Activated T-helper 17 cell treated with anti-CD3 and anti-CD28 coated beads, Interleukin-2, amount 50 U/mL, for 72 hours (primary cell): ENCODE measurements around the gene DOC2A. TPM values are rescaled to one million over a fixed set of nuclear protein-coding genes. Genes with fewer than 3 reads are reported as not detected.
"Not testable (repeated sequence)": the region's sequence is repeated elsewhere in the genome, so short reads cannot be mapped to it uniquely, and the experiment has no call there.

Experiments used
- ATAC-seq: fragments of 150-1000 bp; cut with Tn5 transposase; replicated peaks from 2 replicates; pipeline ENCODE4 v1.10.0; 2021; ENCODE audit warnings: mild to moderate bottlenecking, moderate library complexity
- H3K27ac Mint-ChIP-seq: one replicate; pipeline ENCODE4 v1.8.0; 2022; ENCODE audit warnings: mixed read lengths
- H3K27me3 Mint-ChIP-seq: one replicate; pipeline ENCODE4 v1.8.0; 2022; ENCODE audit warnings: mixed read lengths
- H3K36me3 Mint-ChIP-seq: one replicate; pipeline ENCODE4 v1.8.0; 2022; ENCODE audit warnings: low read depth, mild to moderate bottlenecking, mixed read lengths
- H3K4me1 Mint-ChIP-seq: one replicate; pipeline ENCODE4 v1.8.0; 2022; ENCODE audit warnings: mixed read lengths
- H3K4me3 Mint-ChIP-seq: one replicate; pipeline ENCODE4 v1.8.0; 2022; ENCODE audit warnings: mild to moderate bottlenecking, mixed read lengths
- H3K9me3 Mint-ChIP-seq: one replicate; pipeline ENCODE4 v1.8.0; 2022; ENCODE audit warnings: mixed read lengths
- total RNA-seq, 2 donors: library from RNA; stranded (reverse); gene quantifications; one replicate each; pipeline ENCODE4 v1.2.3, GENCODE V29; 2022

DOC2A gene
- total RNA-seq, 2 donors from 2014 or later = 0.19 to 1.0 TPM

GRCh38 chr16:30032083-30032819 is 21.4 kb upstream of the DOC2A start:
- peaks cover 28% of the 10 kb centered on the region for H3K27me3 Mint-ChIP-seq
- H3K4me1 Mint-ChIP-seq = peaks cover 5% of the 10 kb centered on the region
- peak overlapping the region; percentile 57 for H3K4me3 Mint-ChIP-seq
- H3K27ac Mint-ChIP-seq = no peak overlapping the region
- ATAC-seq = peak; percentile 27
- H3K9me3 Mint-ChIP-seq = no peaks in the 10 kb centered on the region
- H3K36me3 Mint-ChIP-seq = no peaks in the 10 kb centered on the region

- Mint-ChIP-seq H3K4me1 (peaks cover 5% of the 10 kb centered on the region), H3K9me3 (no peaks in the 10 kb centered on the region), H3K27ac (no peak overlapping the region), H3K4me3 (no peak overlapping the region), H3K36me3 (no peaks in the 10 kb centered on the region), H3K27me3 (peaks cover 34% of the 10 kb centered on the region)
- no peak for ATAC-seq
These were observed 20.7 kb upstream of the DOC2A start for GRCh38 chr16:30031477-30031918.

- Mint-ChIP-seq H3K27ac (no peak within 1 kb of the TSS), H3K4me3 (peak within 1 kb of the TSS; percentile 57), H3K36me3 (no peaks in the 10 kb centered on the region), H3K4me1 (peaks cover 5% of the 10 kb centered on the region), H3K27me3 (peaks cover 34% of the 10 kb centered on the region), H3K9me3 (no peaks in the 10 kb centered on the region)
- no peak for ATAC-seq
These were observed 20.1 kb upstream of the DOC2A start, which contains the start of gene TLCD3B for GRCh38 chr16:30030841-30031413. TSS of gene TLCD3B (minus strand) at chr16:30031271. CDS start at chr16:30030527, 744 bp downstream.

GRCh38 chr16:30030011-30030685 is 19.3 kb upstream of the DOC2A start:
- no peak overlapping the region for H3K4me3 Mint-ChIP-seq
- ATAC-seq = no peak
- no peak overlapping the region for H3K27ac Mint-ChIP-seq
- peaks cover 5% of the 10 kb centered on the region for H3K4me1 Mint-ChIP-seq
- peaks cover 34% of the 10 kb centered on the region for H3K27me3 Mint-ChIP-seq
- no peaks in the 10 kb centered on the region for H3K36me3 Mint-ChIP-seq
- no peaks in the 10 kb centered on the region for H3K9me3 Mint-ChIP-seq

GRCh38 chr16:30028438-30029076 is 17.7 kb upstream of the DOC2A start:
- Mint-ChIP-seq H3K27me3 (peaks cover 37% of the 10 kb centered on the region), H3K27ac (no peak overlapping the region), H3K36me3 (no peaks in the 10 kb centered on the region), H3K4me1 (peaks cover 5% of the 10 kb centered on the region), H3K4me3 (no peak overlapping the region), H3K9me3 (no peaks in the 10 kb centered on the region)
- ATAC-seq = no peak

GRCh38 chr16:30027588-30028437 is 17.0 kb upstream of the DOC2A start:
- no peak for ATAC-seq
- no peaks in the 10 kb centered on the region for H3K36me3 Mint-ChIP-seq
- H3K27ac Mint-ChIP-seq = no peak overlapping the region
- no peaks in the 10 kb centered on the region for H3K9me3 Mint-ChIP-seq
- H3K27me3 Mint-ChIP-seq = peaks cover 37% of the 10 kb centered on the region
- H3K4me3 Mint-ChIP-seq = no peak overlapping the region
- H3K4me1 Mint-ChIP-seq = peaks cover 5% of the 10 kb centered on the region

GRCh38 chr16:30026449-30026848 is 15.6 kb upstream of the DOC2A start:
- Mint-ChIP-seq H3K27ac (no peak overlapping the region), H3K27me3 (peaks cover 34% of the 10 kb centered on the region), H3K36me3 (no peaks in the 10 kb centered on the region), H3K4me1 (no peaks in the 10 kb centered on the region), H3K9me3 (no peaks in the 10 kb centered on the region), H3K4me3 (no peak overlapping the region)
- no peak for ATAC-seq

- H3K36me3 Mint-ChIP-seq = no peaks in the 10 kb centered on the region
- H3K9me3 Mint-ChIP-seq = no peaks in the 10 kb centered on the region
- no peak overlapping the region for H3K27ac Mint-ChIP-seq
- H3K4me3 Mint-ChIP-seq = no peak overlapping the region
- peaks cover 34% of the 10 kb centered on the region for H3K27me3 Mint-ChIP-seq
- ATAC-seq = no peak
- peaks cover 5% of the 10 kb centered on the region for H3K4me1 Mint-ChIP-seq
These were observed 14.7 kb upstream of the DOC2A start for GRCh38 chr16:30025574-30025973.

GRCh38 chr16:30025156-30025555 is 14.3 kb upstream of the DOC2A start:
- Mint-ChIP-seq H3K27ac (no peak overlapping the region), H3K36me3 (no peaks in the 10 kb centered on the region), H3K4me1 (peaks cover 5% of the 10 kb centered on the region), H3K4me3 (no peak overlapping the region), H3K27me3 (peaks cover 32% of the 10 kb centered on the region), H3K9me3 (no peaks in the 10 kb centered on the region)
- ATAC-seq = no peak

GRCh38 chr16:30024451-30024850 is 13.6 kb upstream of the DOC2A start:
- Mint-ChIP-seq H3K4me3 (no peak overlapping the region), H3K9me3 (no peaks in the 10 kb centered on the region), H3K27me3 (peaks cover 25% of the 10 kb centered on the region), H3K4me1 (peaks cover 5% of the 10 kb centered on the region), H3K27ac (no peak overlapping the region), H3K36me3 (no peaks in the 10 kb centered on the region)
- ATAC-seq = no peak

GRCh38 chr16:30023586-30023985 is 12.8 kb upstream of the DOC2A start:
- H3K27me3 Mint-ChIP-seq = peaks cover 19% of the 10 kb centered on the region
- peaks cover 5% of the 10 kb centered on the region for H3K4me1 Mint-ChIP-seq
- no peaks in the 10 kb centered on the region for H3K36me3 Mint-ChIP-seq
- H3K27ac Mint-ChIP-seq = no peak overlapping the region
- ATAC-seq = no peak
- H3K4me3 Mint-ChIP-seq = no peak overlapping the region
- no peaks in the 10 kb centered on the region for H3K9me3 Mint-ChIP-seq

- peaks cover 5% of the 10 kb centered on the region for H3K4me1 Mint-ChIP-seq
- H3K4me3 Mint-ChIP-seq = no peak within 1 kb of the TSS
- no peaks in the 10 kb centered on the region for H3K36me3 Mint-ChIP-seq
- ATAC-seq = no peak
- no peak within 1 kb of the TSS for H3K27ac Mint-ChIP-seq
- H3K9me3 Mint-ChIP-seq = no peaks in the 10 kb centered on the region
- peaks cover 15% of the 10 kb centered on the region for H3K27me3 Mint-ChIP-seq
These were observed 12.1 kb upstream of the DOC2A start, which contains the start of gene C16orf92 for GRCh38 chr16:30022887-30023286. TSS of gene C16orf92 (plus strand) at chr16:30023198. CDS start at chr16:30023341, 143 bp downstream.

GRCh38 chr16:30018731-30019158 is 7.9 kb upstream of the DOC2A start:
- Mint-ChIP-seq H3K27ac (no peak overlapping the region), H3K4me3 (no peak overlapping the region), H3K4me1 (peaks cover 5% of the 10 kb centered on the region), H3K36me3 (no peaks in the 10 kb centered on the region), H3K27me3 (no peaks in the 10 kb centered on the region), H3K9me3 (no peaks in the 10 kb centered on the region)
- ATAC-seq = peak; percentile 22

GRCh38 chr16:30017937-30018336 is 7.1 kb upstream of the DOC2A start:
- H3K4me1 Mint-ChIP-seq, H3K36me3 Mint-ChIP-seq, ATAC-seq, H3K27ac Mint-ChIP-seq, H3K9me3 Mint-ChIP-seq, H3K4me3 Mint-ChIP-seq, H3K27me3 Mint-ChIP-seq: not testable (repeated sequence)
